ENCODE measurements around the gene SNX18. TPM values are rescaled to one million over a fixed set of nuclear protein-coding genes. Genes with fewer than 3 reads are reported as not detected.

SNX18 gene
- total and polyA plus RNA-seq, 12 donors: 4.0 to 89.4 (median 33.7) TPM

DNA sequence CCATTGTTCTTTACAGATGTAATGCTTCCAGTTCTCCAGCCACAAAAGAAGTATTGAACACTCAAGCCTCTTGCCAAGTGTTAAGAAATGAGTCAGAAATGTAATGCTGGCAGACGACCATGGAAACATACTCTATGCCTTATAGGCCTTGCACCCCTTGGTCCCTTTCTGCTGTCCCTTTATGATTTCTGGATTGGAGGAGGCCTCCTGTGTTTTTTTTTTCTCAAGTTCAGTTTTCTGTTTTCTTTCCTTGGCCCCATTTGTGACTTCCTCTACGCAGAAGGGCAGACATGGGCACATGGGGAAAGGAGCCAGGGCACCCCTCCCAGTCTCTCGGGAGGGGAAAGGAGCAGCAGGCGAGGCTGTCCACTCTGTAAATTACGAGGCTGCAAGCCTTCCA lies 53.4 kb downstream of the SNX18 start:
- intact Hi-C loops (cut with DNase I): no loop called here
- 47 to 66% (median 58%) methylated on average over 5 of the region's 5 CpGs for WGBS, 4 donors
- Histone ChIP-seq H3K4me3 (no peak overlapping the region), H3K9me3 (replicated peaks in 1 of 3) (no peaks in the 10 kb centered on the region), H3K27me3 (no peaks in the 10 kb centered on the region), H3K4me1 (replicated peaks in 1 of 2) (peaks cover 0 to 7% of the 10 kb centered on the region in 2 donors), H3K27ac (no peak overlapping the region), H3K36me3 (replicated peaks in 1 of 2) (no peaks in the 10 kb centered on the region)
- TF ChIP-seq, protein P1, sequence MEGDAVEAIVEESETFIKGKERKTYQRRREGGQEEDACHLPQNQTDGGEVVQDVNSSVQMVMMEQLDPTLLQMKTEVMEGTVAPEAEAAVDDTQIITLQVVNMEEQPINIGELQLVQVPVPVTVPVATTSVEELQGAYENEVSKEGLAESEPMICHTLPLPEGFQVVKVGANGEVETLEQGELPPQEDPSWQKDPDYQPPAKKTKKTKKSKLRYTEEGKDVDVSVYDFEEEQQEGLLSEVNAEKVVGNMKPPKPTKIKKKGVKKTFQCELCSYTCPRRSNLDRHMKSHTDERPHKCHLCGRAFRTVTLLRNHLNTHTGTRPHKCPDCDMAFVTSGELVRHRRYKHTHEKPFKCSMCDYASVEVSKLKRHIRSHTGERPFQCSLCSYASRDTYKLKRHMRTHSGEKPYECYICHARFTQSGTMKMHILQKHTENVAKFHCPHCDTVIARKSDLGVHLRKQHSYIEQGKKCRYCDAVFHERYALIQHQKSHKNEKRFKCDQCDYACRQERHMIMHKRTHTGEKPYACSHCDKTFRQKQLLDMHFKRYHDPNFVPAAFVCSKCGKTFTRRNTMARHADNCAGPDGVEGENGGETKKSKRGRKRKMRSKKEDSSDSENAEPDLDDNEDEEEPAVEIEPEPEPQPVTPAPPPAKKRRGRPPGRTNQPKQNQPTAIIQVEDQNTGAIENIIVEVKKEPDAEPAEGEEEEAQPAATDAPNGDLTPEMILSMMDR (IDR thresholded peaks at IDR 0.05): no peak
- TF ChIP-seq POLR2A (IDR thresholded peaks at IDR 0.05): no peak
- peak in 2 of 7 donors; percentile 12 to 32 for DNase-seq

DNA sequence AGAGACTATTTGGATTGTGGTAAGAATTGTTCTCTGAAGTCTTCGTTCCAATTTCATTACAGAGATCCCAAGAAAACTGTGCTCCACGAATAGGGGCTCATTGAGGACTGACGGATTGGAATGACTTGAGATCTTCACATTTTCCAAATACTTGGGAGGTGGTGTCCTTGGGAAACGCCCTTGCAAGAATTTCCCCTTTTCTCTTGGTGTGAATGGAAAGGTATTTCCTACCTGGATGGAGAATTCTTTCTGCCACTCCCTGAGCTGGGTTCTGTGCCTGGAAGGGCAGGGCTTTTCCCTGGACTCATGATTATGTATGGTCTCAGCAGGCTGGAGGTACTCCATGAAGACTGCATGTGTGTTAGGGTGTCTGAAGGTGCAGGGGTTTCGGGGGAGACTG lies 53.9 kb downstream of the SNX18 start:
- H3K36me3 ChIP-seq (replicated peaks in 1 of 2): no peaks in the 10 kb centered on the region
- 84 to 88% (median 86%) methylated on average over 5 of the region's 5 CpGs for WGBS, 4 donors
- no peak for TF ChIP-seq POLR2A (IDR thresholded peaks at IDR 0.05)
- TF ChIP-seq, protein P1 (IDR thresholded peaks at IDR 0.05): no peak
- intact Hi-C loops (cut with DNase I): no loop called here
- no peak for DNase-seq
- H3K27ac ChIP-seq: no peak overlapping the region
- H3K4me3 ChIP-seq: no peak overlapping the region
- H3K4me1 ChIP-seq (replicated peaks in 1 of 2): peaks cover 0 to 7% of the 10 kb centered on the region in 2 donors
- no peaks in the 10 kb centered on the region for H3K9me3 ChIP-seq (replicated peaks in 1 of 3)
- H3K27me3 ChIP-seq: no peaks in the 10 kb centered on the region

DNA sequence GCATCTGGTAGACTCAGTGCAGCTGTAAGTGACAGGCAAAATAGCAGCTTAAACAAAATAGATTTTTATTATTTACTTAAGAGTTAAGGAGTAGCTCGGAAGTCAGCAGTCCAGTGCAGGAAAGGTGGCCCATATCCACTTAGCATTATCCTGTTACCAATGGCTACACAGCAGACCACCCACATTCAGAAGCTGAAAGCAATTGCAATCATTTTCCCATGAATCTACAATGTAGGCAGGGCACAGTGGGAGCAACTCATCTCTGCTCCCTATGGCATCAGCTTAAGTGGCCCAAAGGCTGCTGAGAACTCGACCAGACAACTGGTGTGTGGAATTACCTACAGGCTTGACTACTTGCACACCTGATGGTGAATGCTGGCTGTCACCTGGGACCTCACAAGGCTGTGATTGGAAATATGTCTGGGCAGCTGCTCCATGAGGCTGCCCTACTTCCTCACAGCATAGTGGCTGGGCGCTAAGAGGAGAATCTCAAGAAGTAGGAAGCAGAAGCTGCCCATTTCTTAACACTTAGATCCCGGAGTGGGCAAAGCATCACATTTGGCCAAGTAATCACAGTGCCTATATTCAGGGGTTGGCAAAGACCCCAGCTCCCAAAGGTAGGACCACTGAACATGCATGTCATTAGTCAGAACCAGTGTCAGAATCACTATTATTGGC lies 56.4 kb downstream of the SNX18 start:
- WGBS, 4 donors: 81 to 87% (median 82%) methylated on average over 4 of the region's 4 CpGs
- H3K4me3 ChIP-seq: no peak overlapping the region

DNA sequence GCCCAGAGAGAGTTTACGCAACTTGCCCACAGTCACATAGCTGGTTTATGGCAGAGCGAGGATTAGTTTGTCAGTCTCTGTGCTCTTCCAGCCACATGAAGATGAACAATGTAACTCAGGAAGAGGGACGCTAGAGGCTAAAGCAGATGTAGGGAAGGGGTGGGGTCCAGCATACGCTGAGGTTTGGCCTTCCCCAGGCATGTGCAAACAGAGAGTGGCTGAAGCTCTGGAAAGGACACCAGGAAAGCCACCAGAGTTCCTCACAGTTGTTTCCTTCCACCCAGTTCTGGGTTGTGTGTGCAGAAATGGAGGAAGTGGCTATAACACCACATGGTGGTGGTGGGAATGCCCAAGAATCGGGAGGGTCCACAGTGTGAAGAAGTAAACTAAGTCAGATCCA lies 60.0 kb downstream of the SNX18 start:
- WGBS, 4 donors: 76 to 89% (median 83%) methylated on average over 5 of the region's 5 CpGs
- Histone ChIP-seq H3K27ac (no peak overlapping the region), H3K27me3 (no peaks in the 10 kb centered on the region), H3K36me3 (replicated peaks in 1 of 2) (no peaks in the 10 kb centered on the region), H3K4me1 (replicated peaks in 1 of 2) (no peaks in the 10 kb centered on the region), H3K4me3 (no peak overlapping the region), H3K9me3 (replicated peaks in 1 of 3) (no peaks in the 10 kb centered on the region)
- TF ChIP-seq, protein P1 (IDR thresholded peaks at IDR 0.05): no peak
- no peak for TF ChIP-seq POLR2A (IDR thresholded peaks at IDR 0.05)
- DNase-seq: peak in 1 of 7 donors; percentile 19
- intact Hi-C loops (cut with DNase I): no loop called here

More for the DNA sequence above, 56.4 kb downstream of the SNX18 start:
- Histone ChIP-seq H3K9me3 (replicated peaks in 1 of 3) (no peaks in the 10 kb centered on the region), H3K4me1 (replicated peaks in 1 of 2) (peaks cover 0 to 7% of the 10 kb centered on the region in 2 donors), H3K27me3 (no peaks in the 10 kb centered on the region), H3K27ac (no peak overlapping the region), H3K36me3 (replicated peaks in 1 of 2) (no peaks in the 10 kb centered on the region)
- DNase-seq: no peak
- intact Hi-C loops (cut with DNase I): no loop called here
- TF ChIP-seq, protein P1 (IDR thresholded peaks at IDR 0.05): no peak
- no peak for TF ChIP-seq POLR2A (IDR thresholded peaks at IDR 0.05)
